Measurements from ENCODE around the gene KIF3C.

GRCh38 chr2:25894135-25894830 is 88.0 kb downstream of the KIF3C start:
- TF ChIP-seq ZNF513 (tag by site-specific recombination; IDR thresholded peaks at IDR 0.05) (no peak), ZBTB48 (tag by site-specific recombination; IDR thresholded peaks at IDR 0.05) (no peak), ELK4 (IDR thresholded peaks at IDR 0.05; ENCODE audit: borderline replicate concordance, low read depth, low read length) (no peak), ZBTB1 (tag by site-specific recombination; IDR thresholded peaks at IDR 0.05) (no peak), ZNF776 (tag by site-specific recombination; IDR thresholded peaks at IDR 0.05; ENCODE audit: borderline replicate concordance) (no peak)
- TF ChIP-seq, protein P1, sequence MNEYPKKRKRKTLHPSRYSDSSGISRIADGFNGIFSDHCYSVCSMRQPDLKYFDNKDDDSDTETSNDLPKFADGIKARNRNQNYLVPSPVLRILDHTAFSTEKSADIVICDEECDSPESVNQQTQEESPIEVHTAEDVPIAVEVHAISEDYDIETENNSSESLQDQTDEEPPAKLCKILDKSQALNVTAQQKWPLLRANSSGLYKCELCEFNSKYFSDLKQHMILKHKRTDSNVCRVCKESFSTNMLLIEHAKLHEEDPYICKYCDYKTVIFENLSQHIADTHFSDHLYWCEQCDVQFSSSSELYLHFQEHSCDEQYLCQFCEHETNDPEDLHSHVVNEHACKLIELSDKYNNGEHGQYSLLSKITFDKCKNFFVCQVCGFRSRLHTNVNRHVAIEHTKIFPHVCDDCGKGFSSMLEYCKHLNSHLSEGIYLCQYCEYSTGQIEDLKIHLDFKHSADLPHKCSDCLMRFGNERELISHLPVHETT (tag by site-specific recombination; IDR thresholded peaks at IDR 0.05) = no peak
- TF ChIP-seq, protein P2, sequence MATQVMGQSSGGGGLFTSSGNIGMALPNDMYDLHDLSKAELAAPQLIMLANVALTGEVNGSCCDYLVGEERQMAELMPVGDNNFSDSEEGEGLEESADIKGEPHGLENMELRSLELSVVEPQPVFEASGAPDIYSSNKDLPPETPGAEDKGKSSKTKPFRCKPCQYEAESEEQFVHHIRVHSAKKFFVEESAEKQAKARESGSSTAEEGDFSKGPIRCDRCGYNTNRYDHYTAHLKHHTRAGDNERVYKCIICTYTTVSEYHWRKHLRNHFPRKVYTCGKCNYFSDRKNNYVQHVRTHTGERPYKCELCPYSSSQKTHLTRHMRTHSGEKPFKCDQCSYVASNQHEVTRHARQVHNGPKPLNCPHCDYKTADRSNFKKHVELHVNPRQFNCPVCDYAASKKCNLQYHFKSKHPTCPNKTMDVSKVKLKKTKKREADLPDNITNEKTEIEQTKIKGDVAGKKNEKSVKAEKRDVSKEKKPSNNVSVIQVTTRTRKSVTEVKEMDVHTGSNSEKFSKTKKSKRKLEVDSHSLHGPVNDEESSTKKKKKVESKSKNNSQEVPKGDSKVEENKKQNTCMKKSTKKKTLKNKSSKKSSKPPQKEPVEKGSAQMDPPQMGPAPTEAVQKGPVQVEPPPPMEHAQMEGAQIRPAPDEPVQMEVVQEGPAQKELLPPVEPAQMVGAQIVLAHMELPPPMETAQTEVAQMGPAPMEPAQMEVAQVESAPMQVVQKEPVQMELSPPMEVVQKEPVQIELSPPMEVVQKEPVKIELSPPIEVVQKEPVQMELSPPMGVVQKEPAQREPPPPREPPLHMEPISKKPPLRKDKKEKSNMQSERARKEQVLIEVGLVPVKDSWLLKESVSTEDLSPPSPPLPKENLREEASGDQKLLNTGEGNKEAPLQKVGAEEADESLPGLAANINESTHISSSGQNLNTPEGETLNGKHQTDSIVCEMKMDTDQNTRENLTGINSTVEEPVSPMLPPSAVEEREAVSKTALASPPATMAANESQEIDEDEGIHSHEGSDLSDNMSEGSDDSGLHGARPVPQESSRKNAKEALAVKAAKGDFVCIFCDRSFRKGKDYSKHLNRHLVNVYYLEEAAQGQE (tag by site-specific recombination; IDR thresholded peaks at IDR 0.05) = no peak

Data from HEK293 (cell line).